ENCODE measurements around the gene MED15. TPM values are rescaled to one million over a fixed set of nuclear protein-coding genes. Genes with fewer than 3 reads are reported as not detected.
A peak's percentile ranks its signal among the peaks of the same experiment; 100 is the strongest.

The MED15 gene
- total RNA-seq, 1 donor from 2014 or later: 16.1 TPM

GRCh38 chr22:20569059-20570058 lies 61.9 kb downstream of the MED15 start:
- DNase-seq (ENCODE audit: low read depth in 2 of 2): peak; percentile 46 to 75

- no peak for DNase-seq (ENCODE audit: low read depth in 2 of 2)
These were observed 63.7 kb downstream of the MED15 start for GRCh38 chr22:20571078-20571503.

DNA sequence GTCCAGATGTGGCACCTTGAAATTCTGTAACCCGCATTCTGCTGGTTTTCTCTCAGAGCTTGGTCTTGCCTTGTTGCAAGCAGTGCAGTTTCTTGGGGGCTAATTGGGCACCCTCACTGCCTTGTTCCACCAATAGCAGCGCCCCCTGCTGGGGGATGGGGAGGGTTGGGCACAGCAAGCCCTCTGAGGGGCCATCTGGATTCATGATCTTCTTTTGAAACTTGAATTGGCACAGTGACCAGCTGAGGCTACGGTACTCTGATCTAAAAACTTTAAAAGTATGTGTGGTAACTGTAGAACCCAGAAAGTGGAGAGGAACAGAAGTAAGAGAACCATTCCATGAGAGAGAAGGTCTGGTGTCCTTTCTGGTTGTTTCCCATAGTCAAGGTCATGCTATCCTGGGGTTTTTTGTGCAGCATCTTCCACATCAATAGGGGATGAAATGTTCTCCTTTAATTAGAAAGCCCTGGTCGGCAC lies 64.2 kb downstream of the MED15 start:
- peak; percentile 51 to 60 for DNase-seq (ENCODE audit: low read depth in 2 of 2)

DNA sequence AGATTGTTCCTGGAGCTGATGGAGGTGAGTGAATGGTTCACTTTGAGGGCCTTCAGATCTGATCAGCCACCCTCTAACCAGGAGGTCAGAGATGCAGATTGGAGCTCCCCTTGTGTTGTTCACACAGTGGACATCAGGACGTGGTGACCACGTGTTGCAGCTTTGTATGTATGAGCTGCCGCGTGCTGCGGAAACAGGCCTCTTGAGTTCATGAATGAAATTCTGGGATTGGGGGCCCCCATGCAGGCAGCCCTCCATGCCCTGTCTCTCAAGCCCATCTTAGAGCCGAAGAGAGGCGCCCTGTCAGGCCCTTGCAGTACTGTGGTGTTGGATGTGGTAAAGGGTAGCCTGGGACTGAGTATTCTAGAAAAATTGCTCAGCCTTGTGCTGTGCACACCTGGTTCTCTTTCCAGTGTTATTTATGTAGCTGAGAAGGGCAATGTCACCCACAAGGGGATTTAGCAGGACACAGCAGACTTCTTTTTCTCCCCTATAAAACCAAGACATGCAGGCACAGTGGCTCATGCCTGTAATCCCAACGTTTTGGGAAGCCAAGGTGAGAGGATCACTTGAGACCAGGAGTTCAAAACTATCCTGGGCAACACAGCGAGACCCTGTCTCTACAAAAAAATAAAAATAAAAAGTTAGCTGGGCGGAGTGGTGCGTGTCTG lies 64.9 kb downstream of the MED15 start:
- no peak for DNase-seq (ENCODE audit: low read depth in 2 of 2)

- no peak for DNase-seq (ENCODE audit: low read depth in 2 of 2)
These were observed 65.9 kb downstream of the MED15 start for GRCh38 chr22:20573176-20573832.

GRCh38 chr22:20573833-20574615 lies 66.6 kb downstream of the MED15 start:
- DNase-seq (ENCODE audit: low read depth in 2 of 2): no peak

DNA sequence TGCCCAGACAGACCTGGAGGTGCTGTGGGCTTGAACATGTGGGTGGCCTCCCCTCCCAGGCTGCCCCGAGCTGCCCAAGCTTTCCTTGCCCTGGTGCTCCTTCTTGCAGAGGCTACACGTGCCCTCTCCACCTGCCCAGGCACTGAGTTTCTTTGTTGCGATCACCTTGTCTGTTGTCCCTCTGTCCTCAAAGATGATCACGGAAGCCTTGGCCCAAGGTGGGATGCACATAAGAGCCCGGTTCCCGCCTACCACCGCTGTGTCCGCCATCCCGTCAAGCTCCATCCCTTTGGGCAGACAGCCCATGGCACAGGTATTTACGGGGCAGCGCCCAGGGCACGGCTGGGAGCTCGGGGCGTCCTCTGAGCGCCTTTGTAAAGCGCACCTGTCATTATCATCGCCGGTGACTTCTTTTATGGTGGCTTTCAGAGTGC lies 67.5 kb downstream of the MED15 start:
- DNase-seq (ENCODE audit: low read depth in 2 of 2): no peak

DNA sequence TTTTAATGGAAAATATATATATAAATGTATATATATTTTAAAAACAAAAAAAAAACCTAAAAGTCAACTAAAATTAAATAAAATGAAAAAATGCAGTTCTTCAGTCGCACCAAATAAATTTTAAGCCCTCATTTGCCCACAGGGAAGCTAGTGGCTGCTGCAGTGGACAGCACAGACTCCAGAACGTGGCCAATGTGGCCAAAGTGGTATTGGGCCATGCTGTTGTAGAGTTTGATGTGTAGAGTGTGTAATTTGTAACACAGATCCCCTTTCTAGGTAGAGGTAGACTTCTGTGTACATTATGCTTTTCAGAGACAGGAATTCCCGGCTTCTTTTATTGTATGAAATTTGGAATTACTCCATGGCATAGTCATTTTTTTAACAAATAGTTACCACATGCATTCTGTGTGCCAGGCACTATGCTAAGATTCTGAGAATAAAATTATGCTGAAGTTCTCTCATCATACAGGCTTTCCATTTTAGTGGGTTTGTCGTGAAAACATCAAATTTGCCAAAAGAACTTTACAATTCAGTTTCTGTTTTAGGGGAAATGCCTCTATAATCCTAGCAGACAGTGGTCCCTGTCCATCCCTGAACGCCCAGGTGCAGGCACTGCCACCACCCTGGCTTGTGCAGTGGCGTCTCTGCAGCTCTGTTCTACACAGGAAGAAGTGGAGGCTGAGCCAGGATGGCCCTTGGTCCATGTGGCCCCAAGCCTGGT lies 68.5 kb downstream of the MED15 start:
- DNase-seq (ENCODE audit: low read depth in 2 of 2): no peak

DNA sequence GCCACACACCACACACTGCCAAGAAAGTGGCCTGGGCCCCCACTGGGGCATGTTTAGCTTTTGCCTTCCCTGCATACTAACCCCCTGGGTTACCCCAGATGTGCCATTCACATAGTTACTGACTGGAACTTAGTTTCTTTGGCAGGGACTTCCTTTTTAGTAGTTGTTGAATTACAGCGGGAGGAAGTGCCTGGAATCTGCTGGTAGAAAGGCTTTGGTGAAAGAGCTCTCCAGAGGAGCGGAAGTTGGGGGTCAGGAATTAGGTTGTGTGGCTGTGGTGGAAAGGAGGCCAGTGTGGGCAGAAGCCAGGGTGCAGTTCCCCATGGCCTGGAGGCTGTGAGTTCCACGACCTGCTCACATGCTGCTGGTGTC lies 69.0 kb downstream of the MED15 start:
- peak in 1 of 2 donors; percentile 43 for DNase-seq (ENCODE audit: low read depth in 2 of 2)

DNA sequence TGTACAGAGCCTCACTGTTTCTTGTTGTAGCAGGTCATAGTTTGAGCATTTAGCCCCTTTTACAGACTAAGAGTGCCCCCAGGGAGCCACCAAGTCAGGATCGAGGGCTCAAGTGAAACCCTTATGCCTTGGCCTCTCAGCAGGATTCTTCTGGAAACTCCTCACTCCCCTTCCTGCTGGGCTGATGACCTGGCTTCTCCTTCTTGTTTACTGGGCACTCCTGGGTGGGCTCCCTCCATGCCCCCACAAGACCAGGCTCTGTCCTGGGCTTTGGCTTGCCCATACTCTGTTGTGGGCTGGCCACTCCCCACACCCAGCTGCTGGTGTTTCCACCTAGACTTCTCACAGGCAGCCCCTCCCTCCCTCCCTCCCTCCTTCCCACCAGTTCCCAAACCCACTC lies 69.6 kb downstream of the MED15 start:
- DNase-seq (ENCODE audit: low read depth in 2 of 2): no peak

- DNase-seq (ENCODE audit: low read depth in 2 of 2): peak in 1 of 2 donors; percentile 57
These were observed 70.2 kb downstream of the MED15 start for GRCh38 chr22:20577549-20577975.

DNA sequence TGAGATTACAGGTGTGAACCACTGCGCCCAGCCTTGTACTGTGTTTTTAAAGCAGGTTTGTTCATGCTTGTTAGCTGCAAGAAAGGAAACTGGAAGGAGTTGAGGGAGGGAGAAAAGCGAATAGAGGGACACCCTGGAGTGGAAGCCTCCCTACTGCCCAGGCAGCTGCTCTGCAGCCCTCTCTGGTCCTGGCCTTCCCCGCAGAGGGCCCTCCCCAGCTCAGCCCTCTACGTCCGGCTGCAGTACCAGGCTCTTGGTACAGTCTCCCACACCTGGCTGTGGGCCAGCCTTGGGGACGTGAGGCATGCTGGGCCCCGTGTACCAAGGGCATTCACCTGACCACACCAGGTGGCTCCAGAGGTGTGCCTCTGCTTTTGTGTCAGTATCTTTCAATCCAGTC lies 70.8 kb downstream of the MED15 start:
- no peak for DNase-seq (ENCODE audit: low read depth in 2 of 2)

DNA sequence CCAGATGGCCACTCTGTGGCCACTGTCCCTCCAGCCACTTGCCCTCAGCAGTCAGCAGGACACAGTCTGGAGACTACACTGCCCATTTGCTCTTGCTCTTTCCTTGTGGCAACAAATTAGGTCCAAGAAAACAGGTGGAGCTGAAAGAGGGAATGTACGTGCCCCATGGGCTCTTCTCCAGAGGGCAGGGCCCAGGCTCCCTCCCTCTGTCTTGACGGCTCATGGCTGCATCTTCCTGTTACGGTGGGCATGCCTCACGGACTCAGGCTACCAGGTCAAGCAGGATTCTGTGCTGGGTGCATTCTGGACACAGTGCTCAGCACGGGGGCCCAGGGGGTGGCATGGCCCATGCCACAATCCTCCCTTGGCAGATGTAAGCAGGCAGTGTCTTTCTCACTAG lies 71.3 kb downstream of the MED15 start:
- DNase-seq (ENCODE audit: low read depth in 2 of 2): no peak

GRCh38 chr22:20579273-20580120 lies 72.1 kb downstream of the MED15 start:
- DNase-seq (ENCODE audit: low read depth in 2 of 2): no peak

DNA sequence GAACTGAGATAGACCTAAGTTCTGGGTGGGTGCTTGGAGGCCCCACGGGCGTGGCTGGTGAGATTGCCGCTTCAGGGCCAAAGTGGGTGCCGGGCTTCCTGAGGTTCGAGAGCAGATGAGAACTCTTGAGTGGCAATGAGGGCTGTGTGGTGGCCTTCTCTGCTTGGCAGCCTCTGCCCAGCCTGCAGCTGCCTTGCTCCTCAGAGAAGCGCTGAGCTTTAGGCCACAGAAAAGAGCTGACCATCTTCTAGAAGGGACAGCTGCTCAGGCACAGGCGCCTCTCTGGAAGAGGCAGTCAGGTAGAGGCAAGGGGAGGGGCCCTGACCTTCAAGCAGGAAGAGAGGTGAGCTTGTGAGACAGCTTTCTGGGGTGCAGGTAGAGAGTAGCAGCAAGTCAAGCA lies 72.8 kb downstream of the MED15 start:
- no peak for DNase-seq (ENCODE audit: low read depth in 2 of 2)

DNA sequence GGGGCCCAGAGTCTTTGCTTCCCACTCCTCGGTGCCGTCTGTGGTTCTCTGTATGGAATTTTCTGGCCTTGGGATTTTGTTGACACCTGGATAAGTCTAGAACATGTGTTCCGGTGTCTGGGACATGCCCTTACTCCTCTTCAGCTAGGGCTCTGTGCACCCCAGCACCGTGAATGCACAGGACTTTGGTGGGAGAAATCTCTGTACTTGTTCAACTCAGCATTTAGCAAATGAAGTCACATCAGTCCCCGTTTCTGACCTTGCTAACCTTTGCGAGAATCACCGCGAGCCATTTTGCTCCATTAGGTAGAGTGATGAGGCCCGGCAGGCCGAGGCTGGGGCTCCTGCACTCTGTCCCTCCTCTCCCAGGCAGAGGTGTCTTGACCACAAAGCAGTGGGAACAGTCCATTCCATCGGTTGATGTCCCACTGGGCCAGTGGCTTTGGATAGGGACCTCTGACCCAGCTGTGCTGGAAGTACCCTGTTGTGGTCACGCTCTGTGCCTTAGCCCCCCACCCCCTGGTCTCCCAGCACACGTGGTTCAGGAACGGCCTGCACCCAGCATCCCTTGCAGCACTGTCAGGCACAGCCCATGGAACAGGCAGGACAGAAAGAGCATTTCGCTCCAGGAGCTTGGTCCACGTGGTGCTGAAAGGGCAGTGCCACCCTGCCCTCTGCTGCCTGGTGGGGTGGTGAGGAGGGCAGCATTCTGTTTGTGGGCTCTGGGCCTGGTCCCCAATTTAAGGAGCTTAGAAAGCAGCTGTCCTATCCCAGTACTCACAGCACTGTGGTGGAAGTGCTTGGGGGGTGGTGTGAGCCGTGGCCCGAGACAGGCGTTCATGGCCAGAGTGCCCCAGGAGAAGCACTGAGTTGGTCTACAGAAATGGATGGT lies 73.4 kb downstream of the MED15 start:
- DNase-seq (ENCODE audit: low read depth in 2 of 2): no peak

DNA sequence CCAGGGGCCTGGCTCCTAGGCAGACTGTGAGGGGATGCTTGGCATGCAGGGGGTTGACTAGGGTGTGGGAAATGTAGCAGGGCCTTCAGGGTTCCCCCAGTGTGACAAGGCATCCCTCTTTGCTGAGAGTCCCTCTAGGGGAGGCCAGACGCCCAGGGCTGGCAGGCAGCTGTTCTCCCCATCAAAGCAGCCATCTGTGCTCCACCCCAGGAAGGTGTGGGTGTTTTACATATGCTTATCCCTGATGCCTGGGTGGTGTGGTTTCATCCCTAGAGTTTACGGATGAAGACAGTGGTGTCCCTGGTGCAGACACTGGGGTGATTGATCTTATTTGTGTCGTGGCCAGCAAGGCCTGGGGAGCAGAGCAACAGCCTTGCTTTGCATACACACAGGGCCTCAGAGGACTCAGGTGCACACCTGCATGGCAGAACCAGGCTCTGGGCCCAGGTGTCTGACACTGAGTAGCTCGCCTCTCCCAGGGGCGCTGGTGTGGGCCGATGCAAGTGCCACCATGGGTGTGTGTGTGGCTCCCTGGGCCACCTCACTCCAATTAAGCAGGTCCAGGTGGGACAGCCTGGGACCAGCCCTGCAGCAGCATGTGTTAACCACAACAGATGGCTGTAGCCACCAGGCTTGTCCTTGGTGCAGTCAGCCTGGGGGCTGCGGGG lies 74.2 kb downstream of the MED15 start:
- no peak for DNase-seq (ENCODE audit: low read depth in 2 of 2)

- DNase-seq (ENCODE audit: low read depth in 2 of 2): no peak
These were observed 74.7 kb downstream of the MED15 start for GRCh38 chr22:20582171-20582511.
